OCI-LY7 (cell line): Measurements from ENCODE around the gene DZANK1.

ENCODE experiments used
- EZH2phosphoT487 ChIP-seq: fragments of 200-600 bp; sonication (generic); IDR thresholded peaks from 2 replicates; pipeline ENCODE4 v1.6.1; 2018; ENCODE audit warnings: low read depth, borderline replicate concordance, mild to moderate bottlenecking, mixed run types, antibody characterized with exemption, low read length, moderate library complexity, mixed read lengths
- TF ChIP-seq, protein P1 (sequence below): fragments of 200-600 bp; sonication (generic); conservative IDR thresholded peaks from 2 replicates; pipeline ENCODE4 v1.5.1; 2014; ENCODE audit warnings: mild to moderate bottlenecking, antibody characterized with exemption, low read length, moderate library complexity, mixed read lengths

GRCh38 chr20:18466574-18466893 lies 296 bp downstream of the DZANK1 start:
- TF ChIP-seq, protein P1, sequence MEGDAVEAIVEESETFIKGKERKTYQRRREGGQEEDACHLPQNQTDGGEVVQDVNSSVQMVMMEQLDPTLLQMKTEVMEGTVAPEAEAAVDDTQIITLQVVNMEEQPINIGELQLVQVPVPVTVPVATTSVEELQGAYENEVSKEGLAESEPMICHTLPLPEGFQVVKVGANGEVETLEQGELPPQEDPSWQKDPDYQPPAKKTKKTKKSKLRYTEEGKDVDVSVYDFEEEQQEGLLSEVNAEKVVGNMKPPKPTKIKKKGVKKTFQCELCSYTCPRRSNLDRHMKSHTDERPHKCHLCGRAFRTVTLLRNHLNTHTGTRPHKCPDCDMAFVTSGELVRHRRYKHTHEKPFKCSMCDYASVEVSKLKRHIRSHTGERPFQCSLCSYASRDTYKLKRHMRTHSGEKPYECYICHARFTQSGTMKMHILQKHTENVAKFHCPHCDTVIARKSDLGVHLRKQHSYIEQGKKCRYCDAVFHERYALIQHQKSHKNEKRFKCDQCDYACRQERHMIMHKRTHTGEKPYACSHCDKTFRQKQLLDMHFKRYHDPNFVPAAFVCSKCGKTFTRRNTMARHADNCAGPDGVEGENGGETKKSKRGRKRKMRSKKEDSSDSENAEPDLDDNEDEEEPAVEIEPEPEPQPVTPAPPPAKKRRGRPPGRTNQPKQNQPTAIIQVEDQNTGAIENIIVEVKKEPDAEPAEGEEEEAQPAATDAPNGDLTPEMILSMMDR = no peak
- TF ChIP-seq EZH2phosphoT487 = no peak
